H54 (cell line): ENCODE measurements around the gene CABYR.

ENCODE experiments used
- DNase-seq: peaks from one replicate; pipeline ENCODE4 v3.0.0; 2011; ENCODE audit warnings: low spot score, mixed read lengths; ENCODE audit not compliant: insufficient read length
- FAIRE-seq: peaks from 3 replicates; lab custom pipeline; 2011; peaks lifted over from hg19 to GRCh38; lab: Jason Lieb, UNC
- POLR2A ChIP-seq: IDR thresholded peaks from 2 replicates; pipeline ENCODE4 v1.6.1; 2011; ENCODE audit warnings: low read depth, mild to moderate bottlenecking, low read length

Gene CABYR, protein sequence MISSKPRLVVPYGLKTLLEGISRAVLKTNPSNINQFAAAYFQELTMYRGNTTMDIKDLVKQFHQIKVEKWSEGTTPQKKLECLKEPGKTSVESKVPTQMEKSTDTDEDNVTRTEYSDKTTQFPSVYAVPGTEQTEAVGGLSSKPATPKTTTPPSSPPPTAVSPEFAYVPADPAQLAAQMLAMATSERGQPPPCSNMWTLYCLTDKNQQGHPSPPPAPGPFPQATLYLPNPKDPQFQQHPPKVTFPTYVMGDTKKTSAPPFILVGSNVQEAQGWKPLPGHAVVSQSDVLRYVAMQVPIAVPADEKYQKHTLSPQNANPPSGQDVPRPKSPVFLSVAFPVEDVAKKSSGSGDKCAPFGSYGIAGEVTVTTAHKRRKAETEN

DNA sequence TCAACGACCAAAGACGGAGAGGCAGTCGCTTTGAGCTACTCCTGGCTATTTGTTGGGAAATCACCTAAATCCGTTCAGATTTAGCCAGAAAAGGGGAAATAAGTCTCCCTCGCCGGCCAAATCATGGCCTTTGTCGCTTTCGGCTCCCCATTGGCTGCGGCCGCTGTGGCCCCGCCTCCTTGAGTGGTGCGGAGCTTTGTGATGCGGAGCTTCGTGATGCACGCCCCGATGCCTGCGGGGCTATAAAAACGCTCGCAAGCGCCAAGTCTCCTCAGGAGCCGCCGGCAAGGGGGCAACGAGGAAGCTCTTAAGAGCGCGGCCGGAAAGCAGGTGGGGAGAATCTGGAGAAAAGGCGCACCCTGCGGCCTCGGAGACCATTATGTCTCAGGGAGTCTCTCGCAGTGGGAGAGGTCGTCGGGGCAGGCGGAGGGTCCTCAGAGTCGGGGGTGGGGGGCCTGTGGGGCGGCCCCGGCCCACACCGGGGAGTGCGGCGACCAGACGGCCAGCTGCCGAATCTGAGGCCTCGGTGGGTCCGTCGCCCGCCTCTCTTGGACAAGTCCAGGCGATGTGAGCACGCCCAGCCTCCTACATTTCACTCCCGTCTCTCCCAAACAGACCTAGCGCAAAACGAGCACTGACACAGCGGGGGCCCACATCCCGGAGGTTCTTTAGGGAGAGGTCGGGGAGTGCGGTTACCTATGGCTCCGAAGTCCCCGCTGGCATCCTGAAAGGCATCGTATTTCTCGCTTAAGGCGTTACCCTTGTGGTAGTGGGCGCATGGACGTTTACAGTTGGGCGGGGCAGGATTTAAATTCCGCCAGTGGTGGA, at the start of gene CABYR:
Gene CABYR, plus strand, starts transcription at position 274 of the 828 bp plus-strand sequence. CDS start 4,053 bp downstream, outside the sequence.
- DNase-seq (peak; percentile 60), FAIRE-seq (peak; percentile 23)

DNA sequence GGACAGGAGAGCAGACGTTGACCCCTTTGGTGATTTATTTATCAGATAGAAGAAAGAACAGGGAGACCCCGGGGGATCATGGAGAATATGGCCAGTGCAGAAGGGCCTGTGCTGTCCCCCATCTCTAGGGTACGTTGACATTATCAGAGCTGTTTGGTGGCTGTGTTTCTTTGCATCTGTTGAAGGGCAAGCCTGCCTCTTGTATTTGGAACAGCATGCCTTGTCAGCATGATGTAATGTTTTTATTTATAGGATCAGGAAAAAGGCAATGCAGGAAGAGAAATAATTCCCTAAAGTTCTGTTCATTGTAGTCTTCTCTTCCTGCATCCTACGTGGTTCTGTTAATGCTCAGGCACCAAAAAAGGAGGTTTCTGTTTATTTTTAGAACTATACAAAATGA, 49.8 kb upstream of the CABYR start:
- DNase-seq (no peak), FAIRE-seq (no peak)
- TF ChIP-seq POLR2A = no peak

More for the DNA sequence above, at the start of gene CABYR:
- TF ChIP-seq POLR2A = peak; percentile 93

DNA sequence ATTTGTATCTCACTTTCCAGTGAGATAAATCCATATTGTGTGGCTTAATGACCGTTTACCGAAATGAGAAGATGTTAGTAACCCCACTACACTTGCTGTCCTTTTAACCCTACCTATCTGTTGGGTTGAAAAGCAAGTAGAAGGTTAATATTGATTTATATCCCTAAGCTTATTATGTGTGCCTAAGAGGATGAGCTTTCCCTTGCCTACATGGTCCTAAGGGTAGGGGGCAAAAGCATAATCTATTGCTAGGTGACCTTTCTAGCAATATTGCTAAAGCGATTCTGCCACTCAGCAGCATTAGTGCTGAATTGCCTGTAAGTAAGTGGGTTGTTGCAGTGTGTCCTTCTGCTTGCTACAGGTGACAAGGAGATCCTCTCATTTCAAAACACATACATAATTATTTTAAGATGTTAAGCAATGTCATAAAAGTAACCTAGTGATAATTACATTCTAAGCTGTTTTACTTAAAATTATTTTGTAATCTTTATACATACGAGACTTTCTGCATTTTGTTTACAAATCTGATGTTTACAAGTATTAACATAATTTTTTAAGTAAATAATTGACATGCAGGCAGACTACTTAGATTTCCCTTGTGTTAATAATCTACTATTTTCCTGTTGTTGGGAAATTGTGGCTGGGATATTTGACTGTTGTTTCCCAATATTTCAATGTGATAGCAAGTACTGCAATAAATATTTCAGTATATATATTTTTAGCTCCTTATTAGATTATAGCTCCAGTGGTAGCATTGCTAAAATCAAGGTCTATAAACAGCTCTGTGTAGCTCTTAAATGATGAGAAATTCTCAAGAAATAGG, 49.1 kb upstream of the CABYR start:
- no peak for TF ChIP-seq POLR2A
- FAIRE-seq (no peak), DNase-seq (no peak)

DNA sequence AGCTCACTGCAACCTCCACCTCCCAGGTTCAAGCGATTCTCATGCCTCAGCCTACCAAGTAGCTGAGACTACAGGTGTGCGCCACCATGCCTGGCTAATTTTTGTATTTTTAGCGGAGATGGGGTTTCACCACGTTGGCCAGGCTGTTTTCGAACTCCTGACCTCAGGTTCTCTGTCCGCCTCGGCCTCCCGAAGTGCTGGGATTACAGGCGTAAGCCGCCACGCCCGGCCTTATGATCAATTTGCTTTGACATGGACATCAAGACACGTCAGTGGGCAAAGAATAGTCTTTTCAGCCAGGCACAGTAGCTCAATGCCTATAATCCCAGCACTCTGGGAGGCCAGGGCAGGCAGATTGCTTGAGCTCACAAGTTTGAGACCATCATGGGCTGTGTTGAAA, 48.0 kb upstream of the CABYR start:
- DNase-seq = no peak
- TF ChIP-seq POLR2A = no peak
- FAIRE-seq = no peak

DNA sequence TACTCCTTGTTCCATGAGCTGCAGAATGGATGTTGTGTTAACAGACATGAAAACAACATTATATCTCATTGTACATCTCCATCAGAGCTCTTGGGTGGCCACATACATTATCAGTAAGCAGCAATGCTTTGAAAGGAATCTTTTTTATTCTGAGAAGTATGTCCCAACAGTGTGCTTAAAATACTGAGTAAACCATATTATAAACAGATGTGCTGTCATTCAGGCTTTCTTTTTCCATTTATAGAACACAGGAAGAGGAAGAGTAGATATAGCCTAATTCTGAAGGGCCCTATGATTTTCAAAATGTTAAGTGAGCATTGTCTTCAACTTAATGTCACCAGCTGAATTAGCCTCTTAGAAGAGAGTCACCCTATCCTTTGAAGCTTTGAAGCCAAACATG, 44.3 kb upstream of the CABYR start:
- DNase-seq = no peak
- no peak for FAIRE-seq
- TF ChIP-seq POLR2A = no peak

DNA sequence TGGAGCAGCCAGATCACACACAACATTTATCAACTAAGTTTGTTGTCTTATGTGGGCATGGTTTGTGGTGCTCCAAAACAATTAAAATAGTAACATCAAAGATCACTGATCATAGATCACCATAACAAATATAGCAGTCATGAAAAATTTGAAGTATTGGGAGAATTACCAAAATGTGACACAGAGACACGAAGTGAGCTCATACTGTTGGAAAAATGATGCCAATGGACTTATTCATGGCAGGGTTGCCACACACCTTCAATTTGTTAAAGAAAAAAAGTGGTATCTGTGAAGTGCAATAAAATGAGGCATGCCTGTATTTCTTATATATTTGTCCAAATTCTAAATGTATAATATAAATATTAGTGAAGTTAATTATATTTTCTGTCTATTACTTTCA, 42.9 kb upstream of the CABYR start:
- TF ChIP-seq POLR2A = no peak
- no peak for DNase-seq
- FAIRE-seq = no peak

DNA sequence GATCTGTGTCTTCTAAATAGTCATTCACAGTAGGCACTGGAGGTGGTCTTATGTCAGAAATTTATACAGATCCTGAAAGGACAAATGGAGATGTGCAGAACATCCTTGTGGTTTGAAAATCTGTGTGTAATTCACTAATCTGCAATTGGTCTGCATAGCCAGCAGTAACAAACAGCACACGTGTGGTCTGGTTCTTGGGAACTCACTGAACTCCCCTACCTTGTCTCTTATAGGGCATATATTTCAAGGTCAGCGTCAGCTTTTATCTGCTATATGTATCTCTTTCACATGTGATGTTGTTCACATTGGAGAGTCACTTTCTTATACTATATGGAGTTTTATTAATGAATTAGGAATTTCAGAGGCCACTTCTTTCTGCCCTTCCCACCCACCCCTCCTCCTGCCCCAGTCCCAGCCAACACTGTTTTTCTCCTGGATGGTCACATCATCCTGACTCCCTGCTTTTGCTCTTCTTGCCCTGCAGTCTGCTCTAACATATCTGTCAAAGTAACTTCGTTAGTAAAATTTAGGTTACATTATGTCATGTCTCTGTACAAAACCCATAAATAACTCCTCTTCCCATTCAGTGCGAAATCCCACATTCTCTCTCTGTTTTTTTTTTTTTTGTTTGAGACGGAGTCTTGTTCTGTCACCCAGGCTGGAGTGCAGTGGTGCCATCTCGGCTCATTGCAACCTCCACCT, 35.4 kb upstream of the CABYR start:
- no peak for DNase-seq
- FAIRE-seq = no peak
- TF ChIP-seq POLR2A = no peak

DNA sequence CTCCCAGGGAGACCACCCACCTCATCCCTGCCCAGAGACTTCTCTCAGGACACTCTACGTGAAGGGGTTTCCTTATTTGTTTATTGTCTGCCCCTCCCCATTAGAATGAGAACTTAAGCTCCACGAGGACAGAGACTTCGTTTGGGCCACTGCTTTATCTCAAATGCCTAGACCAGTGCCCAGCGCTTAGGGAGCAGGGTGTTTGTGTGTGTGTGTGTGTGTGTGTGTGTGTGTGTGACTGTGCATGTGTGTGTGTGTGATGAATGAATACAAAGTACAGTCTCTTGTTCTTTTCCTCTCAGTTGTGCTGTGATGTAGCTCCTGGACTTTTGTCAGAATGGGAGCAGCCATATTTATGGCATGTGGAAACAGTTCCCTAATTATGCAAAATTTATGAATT, 34.4 kb upstream of the CABYR start:
- DNase-seq = no peak
- no peak for FAIRE-seq
- TF ChIP-seq POLR2A = no peak

DNA sequence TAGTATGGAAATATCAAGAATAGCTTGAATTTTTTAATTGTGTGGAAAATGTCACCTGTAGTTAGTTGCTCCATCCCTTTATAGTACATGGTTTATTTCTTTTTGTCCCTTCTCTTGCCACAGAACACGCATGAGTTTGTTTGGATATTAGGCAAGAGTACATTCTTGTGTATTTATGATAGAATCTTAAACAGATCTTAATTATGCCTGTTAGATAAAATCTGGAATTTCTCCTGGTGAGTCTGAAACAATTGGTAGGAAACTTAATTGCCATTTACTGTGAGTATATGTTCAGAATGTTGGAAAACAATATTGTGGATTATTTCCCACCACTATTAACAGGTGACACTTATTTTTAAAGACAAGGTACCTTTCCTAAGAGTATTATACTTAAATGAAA, 30.2 kb upstream of the CABYR start:
- DNase-seq (no peak), FAIRE-seq (no peak)
- TF ChIP-seq POLR2A = no peak

DNA sequence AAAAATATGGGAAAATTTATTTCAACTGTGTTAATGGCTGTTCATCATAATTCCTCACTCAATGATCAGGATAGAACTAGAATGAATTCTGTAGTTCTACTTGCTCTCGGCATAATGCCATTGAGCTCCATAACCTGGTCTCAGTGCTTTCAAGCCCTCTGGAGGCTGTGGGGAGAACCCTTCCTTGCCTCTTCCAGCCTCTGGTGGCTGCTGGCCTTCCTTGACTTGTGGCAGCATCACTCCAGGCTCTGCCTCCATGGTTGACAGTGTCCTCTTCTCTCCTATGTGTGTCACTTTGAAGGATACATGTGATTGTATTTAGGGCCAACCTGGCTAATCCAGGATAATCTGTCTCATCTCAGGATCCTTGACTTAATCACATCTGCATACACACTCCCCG, 26.9 kb upstream of the CABYR start:
- no peak for DNase-seq
- TF ChIP-seq POLR2A = no peak
- FAIRE-seq = no peak

DNA sequence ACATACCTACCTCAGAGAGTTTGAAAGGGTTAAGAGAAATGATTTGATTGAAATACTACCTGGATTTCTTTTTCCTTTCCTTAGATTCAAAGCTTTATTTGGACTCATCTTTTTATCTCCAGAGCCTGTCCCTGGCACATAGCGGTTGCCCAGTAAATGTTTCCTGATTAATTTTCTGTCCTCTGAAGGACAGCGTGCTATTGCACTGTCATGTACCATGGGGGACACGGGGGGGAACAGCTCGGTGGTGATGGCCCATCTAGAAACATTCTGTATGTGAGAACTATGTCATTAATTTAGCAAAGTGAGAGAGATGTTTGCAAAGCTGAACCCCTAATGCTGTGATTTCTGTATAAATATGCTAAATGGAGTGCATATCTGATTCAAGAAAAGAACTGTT, 26.4 kb upstream of the CABYR start:
- no peak for FAIRE-seq
- no peak for DNase-seq
- TF ChIP-seq POLR2A = no peak

DNA sequence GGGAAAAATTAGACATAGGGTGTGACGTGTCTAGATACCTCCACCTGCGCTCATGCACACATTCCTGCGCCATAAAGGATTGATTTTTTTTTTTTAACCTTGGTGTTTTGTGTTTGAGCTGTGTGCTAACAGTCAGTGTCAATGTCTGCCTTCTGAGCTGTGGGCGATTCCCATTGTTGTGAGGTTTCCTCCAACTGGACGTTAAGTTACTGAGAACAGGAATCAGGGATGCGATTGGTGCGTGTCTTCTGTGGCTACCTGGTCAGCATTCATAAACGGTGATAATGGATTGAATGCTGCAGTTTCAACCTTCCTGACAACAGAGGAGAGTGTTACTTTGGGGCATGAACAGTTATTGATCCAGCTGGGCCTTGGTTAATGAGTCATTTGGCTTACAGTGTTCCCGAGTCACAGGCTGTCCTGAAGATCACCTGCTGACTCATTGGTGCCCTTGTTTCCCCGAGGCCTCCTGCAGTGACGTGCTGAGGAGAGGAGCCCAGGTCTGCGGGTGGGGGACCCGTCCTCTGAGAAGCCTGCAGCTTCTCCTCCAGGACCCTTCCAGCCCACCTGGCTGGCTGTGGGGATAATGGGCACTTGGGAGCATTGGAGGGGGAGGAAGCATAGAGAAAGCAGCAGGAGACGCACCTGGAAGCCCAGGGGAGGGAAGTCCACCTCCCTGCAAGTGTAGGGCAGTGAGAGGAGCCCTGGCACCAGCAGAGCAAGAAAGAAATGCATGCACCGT, 25.8 kb upstream of the CABYR start:
- no peak for TF ChIP-seq POLR2A
- FAIRE-seq (peak; percentile 81), DNase-seq (peak; percentile 33)
